HEK293 (cell line): ENCODE results near the gene TSTD2.
A peak's percentile ranks its signal among the peaks of the same experiment; 100 is the strongest.

Experiments used
- BCL6B ChIP-seq: fragments of 450-650 bp; formaldehyde crosslinking; IDR thresholded peaks from 2 replicates; pipeline ENCODE4 v1.5.1; 2017; ENCODE audit warnings: missing biosample characterization, missing genetic modification characterization
- GLIS1 ChIP-seq: fragments of 450-650 bp; formaldehyde crosslinking; IDR thresholded peaks from 2 replicates; pipeline ENCODE4 v1.5.1; 2016; ENCODE audit warnings: missing biosample characterization, missing genetic modification characterization
- HOXD13 ChIP-seq: sonication (generic); formaldehyde crosslinking; IDR thresholded peaks from 2 replicates; pipeline ENCODE4 v1.8.0; 2022; ENCODE audit warnings: missing genetic modification reagents, borderline replicate concordance
- INSM2 ChIP-seq: fragments of 450-650 bp; formaldehyde crosslinking; IDR thresholded peaks from 2 replicates; pipeline ENCODE4 v1.5.1; 2016; ENCODE audit warnings: missing biosample characterization, missing genetic modification characterization
- OSR2 ChIP-seq: fragments of 450-650 bp; formaldehyde crosslinking; IDR thresholded peaks from 2 replicates; pipeline ENCODE4 v1.5.1; 2016; ENCODE audit warnings: missing biosample characterization, missing genetic modification characterization
- PRDM1 ChIP-seq: fragments of 450-650 bp; formaldehyde crosslinking; IDR thresholded peaks from 2 replicates; pipeline ENCODE4; 2016; ENCODE audit warnings: missing biosample characterization, missing genetic modification characterization
- PRDM4 ChIP-seq: fragments of 450-650 bp; formaldehyde crosslinking; IDR thresholded peaks from 2 replicates; pipeline ENCODE4 v1.5.1; 2017; ENCODE audit warnings: missing biosample characterization, missing genetic modification characterization
- PRDM6 ChIP-seq: fragments of 450-650 bp; formaldehyde crosslinking; IDR thresholded peaks from 2 replicates; pipeline ENCODE4 v1.5.1; 2017; ENCODE audit warnings: missing biosample characterization, missing genetic modification characterization
- REPIN1 ChIP-seq: fragments of 450-650 bp; formaldehyde crosslinking; IDR thresholded peaks from 2 replicates; pipeline ENCODE4 v1.5.1; 2017; ENCODE audit warnings: missing biosample characterization, missing genetic modification characterization, low read depth
- ZBTB10 ChIP-seq: fragments of 450-650 bp; formaldehyde crosslinking; IDR thresholded peaks from 2 replicates; pipeline ENCODE4 v1.5.1; 2016; ENCODE audit warnings: missing biosample characterization, missing genetic modification characterization
- ZBTB17 ChIP-seq: fragments of 450-650 bp; formaldehyde crosslinking; IDR thresholded peaks from 2 replicates; pipeline ENCODE4 v1.5.1; 2016; ENCODE audit warnings: missing biosample characterization, missing genetic modification characterization
- ZBTB20 ChIP-seq: fragments of 450-650 bp; formaldehyde crosslinking; IDR thresholded peaks from 2 replicates; pipeline ENCODE4 v1.5.1; 2016; ENCODE audit warnings: missing biosample characterization, missing genetic modification characterization
- ZBTB48 ChIP-seq: fragments of 450-650 bp; formaldehyde crosslinking; IDR thresholded peaks from 2 replicates; pipeline ENCODE4 v1.5.1; 2016; ENCODE audit warnings: missing biosample characterization, missing genetic modification characterization
- ZNF133 ChIP-seq: fragments of 450-650 bp; formaldehyde crosslinking; IDR thresholded peaks from 2 replicates; pipeline ENCODE4 v1.5.1; 2016; ENCODE audit warnings: missing biosample characterization, missing genetic modification characterization
- ZNF174 ChIP-seq: fragments of 450-650 bp; formaldehyde crosslinking; IDR thresholded peaks from 2 replicates; pipeline ENCODE4 v1.5.0; 2017; ENCODE audit warnings: missing biosample characterization, mild to moderate bottlenecking, missing genetic modification characterization
- ZNF2 ChIP-seq: fragments of 450-650 bp; formaldehyde crosslinking; IDR thresholded peaks from 2 replicates; pipeline ENCODE4 v1.5.1; 2016; ENCODE audit warnings: missing biosample characterization, missing genetic modification characterization
- ZNF248 ChIP-seq: fragments of 450-650 bp; formaldehyde crosslinking; IDR thresholded peaks from 2 replicates; pipeline ENCODE4 v1.5.1; 2017; ENCODE audit warnings: missing biosample characterization, missing genetic modification characterization
- ZNF366 ChIP-seq: fragments of 450-650 bp; formaldehyde crosslinking; conservative IDR thresholded peaks from 2 replicates; pipeline ENCODE4 v1.5.1; 2016; ENCODE audit warnings: missing biosample characterization, missing genetic modification characterization
- ZNF398 ChIP-seq: fragments of 450-650 bp; formaldehyde crosslinking; IDR thresholded peaks from 2 replicates; pipeline ENCODE4 v1.5.1; 2017; ENCODE audit warnings: missing biosample characterization, missing genetic modification characterization
- ZNF514 ChIP-seq: fragments of 450-650 bp; formaldehyde crosslinking; IDR thresholded peaks from 2 replicates; pipeline ENCODE4 v1.5.1; 2016; ENCODE audit warnings: missing biosample characterization, missing genetic modification characterization
- ZNF544 ChIP-seq: fragments of 450-650 bp; formaldehyde crosslinking; IDR thresholded peaks from 2 replicates; pipeline ENCODE4 v1.5.0; 2017; ENCODE audit warnings: missing biosample characterization, missing genetic modification characterization
- ZNF549 ChIP-seq: fragments of 450-650 bp; IDR thresholded peaks from 2 replicates; pipeline ENCODE4 v1.5.1; 2018; ENCODE audit warnings: missing biosample characterization, missing genetic modification characterization, mild to moderate bottlenecking, inconsistent platforms, moderate library complexity
- ZNF585B ChIP-seq: fragments of 450-650 bp; formaldehyde crosslinking; IDR thresholded peaks from 2 replicates; pipeline ENCODE4 v1.5.1; 2016; ENCODE audit warnings: missing biosample characterization, missing genetic modification characterization
- ZNF645 ChIP-seq: fragments of 450-650 bp; formaldehyde crosslinking; IDR thresholded peaks from 2 replicates; pipeline ENCODE4; 2016; ENCODE audit warnings: missing biosample characterization, missing genetic modification characterization
- ZNF658 ChIP-seq: fragments of 450-650 bp; formaldehyde crosslinking; IDR thresholded peaks from 2 replicates; pipeline ENCODE4; 2016; ENCODE audit warnings: missing biosample characterization, missing genetic modification characterization
- ZNF677 ChIP-seq: fragments of 450-650 bp; IDR thresholded peaks from 2 replicates; pipeline ENCODE4 v1.5.0; 2018; ENCODE audit warnings: missing biosample characterization, mild to moderate bottlenecking, missing genetic modification characterization, moderate library complexity
- ZNF830 ChIP-seq: fragments of 450-650 bp; IDR thresholded peaks from 2 replicates; pipeline ENCODE4 v1.5.0; 2018; ENCODE audit warnings: missing biosample characterization, missing genetic modification characterization, low read depth, mild to moderate bottlenecking, moderate library complexity
- ZNF843 ChIP-seq: fragments of 450-650 bp; formaldehyde crosslinking; IDR thresholded peaks from 2 replicates; pipeline ENCODE4 v1.5.1; 2016; ENCODE audit warnings: missing biosample characterization, missing genetic modification characterization
- ZSCAN16 ChIP-seq: fragments of 450-650 bp; formaldehyde crosslinking; IDR thresholded peaks from 2 replicates; pipeline ENCODE4 v1.5.1; 2016; ENCODE audit warnings: missing biosample characterization, missing genetic modification characterization

TSTD2 gene

GRCh38 chr9:97555164-97555563, 78.0 kb downstream of the TSTD2 start (continued):
- TF ChIP-seq ZBTB17 (peak; percentile 44; the same call in 1 of the 2 replicates), ZNF658 (tag by site-specific recombination) (no peak), ZNF843 (no peak), REPIN1 (no peak), ZNF398 (tag by site-specific recombination) (no peak), ZNF248 (tag by site-specific recombination) (no peak), ZNF133 (tag by site-specific recombination) (no peak), ZBTB20 (no peak), BCL6B (no peak), ZNF830 (tag by site-specific recombination) (no peak), ZNF585B (no peak), ZNF366 (tag by site-specific recombination) (no peak), INSM2 (0 out of 2 replicates have a peak, but pooled peaks have one; percentile 32), ZNF677 (tag by site-specific recombination) (no peak), GLIS1 (no peak), PRDM4 (tag by site-specific recombination) (peak; percentile 96), ZNF514 (no peak), ZNF645 (tag by site-specific recombination) (no peak), ZNF2 (tag by site-specific recombination) (0 out of 2 replicates have a peak, but pooled peaks have one; percentile 13), HOXD13 (no peak), ZNF174 (tag by site-specific recombination) (no peak), PRDM1 (tag by site-specific recombination) (no peak), OSR2 (tag by site-specific recombination) (no peak; the same call in 1 of the 2 replicates), ZSCAN16 (tag by site-specific recombination) (no peak), ZBTB10 (tag by site-specific recombination) (no peak), ZNF544 (tag by site-specific recombination) (no peak), ZBTB48 (tag by site-specific recombination) (peak; percentile 45; the same call in 1 of the 2 replicates), PRDM6 (no peak), ZNF549 (no peak)
